ENCODE measurements around the gene UNK. TPM values are rescaled to one million over a fixed set of nuclear protein-coding genes. Genes with fewer than 3 reads are reported as not detected.

UNK gene
- total and polyA plus RNA-seq, 2 of the 13 experiments (the other 11 are each of a cell fraction or from before 2014, with no cell fraction given), result 31.6 to 33.0 TPM

DNA sequence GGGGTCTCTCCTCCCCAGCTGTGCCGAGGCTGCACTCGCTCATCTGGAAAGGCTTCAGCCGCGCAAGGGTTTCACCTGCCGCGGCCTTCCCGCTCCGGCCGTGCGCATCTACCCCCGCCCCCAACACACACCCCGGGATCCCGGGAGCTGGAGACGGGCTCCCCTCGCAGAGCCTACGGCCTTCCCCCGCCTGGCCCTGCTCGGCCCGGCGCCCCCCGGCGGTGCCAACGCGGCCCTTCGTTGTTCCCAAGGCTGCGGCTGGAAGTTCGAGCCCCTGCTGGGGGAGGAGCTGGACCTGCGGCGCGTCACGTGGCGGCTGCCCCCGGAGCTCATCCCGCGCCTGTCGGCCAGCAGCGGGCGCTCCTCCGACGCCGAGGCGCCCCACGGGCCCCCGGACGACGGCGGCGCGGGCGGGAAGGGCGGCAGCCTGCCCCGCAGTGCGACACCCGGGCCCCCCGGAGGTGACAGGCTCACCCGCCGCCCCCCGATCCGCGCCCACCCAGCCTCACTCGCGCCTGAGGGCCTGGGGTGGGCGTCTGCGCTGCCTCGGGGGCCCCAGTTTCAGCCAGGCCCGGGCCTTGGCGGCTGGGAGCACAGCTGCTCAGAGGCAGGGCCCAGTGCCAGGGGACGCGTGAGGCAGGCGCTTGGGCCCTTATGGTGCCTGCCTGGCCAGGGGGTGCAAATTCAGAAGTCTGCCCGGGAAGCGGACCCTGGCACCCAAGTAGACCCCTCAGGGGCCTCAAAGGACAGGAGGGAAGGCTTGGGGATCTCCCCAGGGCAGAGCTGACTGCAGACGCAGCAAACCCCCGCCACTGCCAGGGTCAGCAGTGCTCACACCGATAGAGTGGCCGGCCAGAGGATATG lies 30.9 kb upstream of the UNK start:
- in situ Hi-C loops (cut with HindIII; ENCODE audit: extremely low pct_ligation_motif_present, low pct_unique_long_range_greater_than_20kb) (loop anchor here (5.0 to 10.0 kb wide), 2 partner anchors 76 to 139 kb away; no protein-coding TSS in a partner anchor), intact Hi-C loops (cut with micrococcal nuclease; ENCODE audit: unreplicated experiment) (loop anchor here (5.0 kb wide), 1 partner anchor 141 kb away; no protein-coding TSS in a partner anchor)
- peak; percentile 67 for DNase-seq (ENCODE audit: low spot score)
- no peak overlapping the region for H2AFZ ChIP-seq (ENCODE audit: low read length)
- H3K4me3 ChIP-seq (replicated peaks in 1 of 3; ENCODE audit: insufficient read depth in 1 of 3, low read depth in 2 of 3, low read length in 3 of 3), result peak overlapping the region; percentile 29 to 69 (median 39); a peak in 5 of 6 replicates
- FAIRE-seq, result no peak
- TSS peak; percentile 85 for BruUV-seq (replicated peaks)
- ChIA-PET CTCF (ENCODE audit: low intra/inter-chr PET ratio, low total read pairs) (interaction anchor here (1.3 to 2.8 kb wide), 5 partner anchors 11 to 153 kb away, joined by 3 to 12 read pairs (median 4); partner anchors contain the start of gene GALK1), POLR2A (interaction anchor here (0.5 to 5.8 kb wide), 26 partner anchors 10 to 622 kb away, joined by 3 to 116 read pairs (median 8); partner anchors contain the start of genes GALK1, NT5C, RECQL5 and SAP30BP)
- no peaks in the 10 kb centered on the region for H3K79me2 ChIP-seq (ENCODE audit: insufficient read depth, low read length)
- H3K27me3 ChIP-seq (ENCODE audit: control insufficient read depth in 1 of 2, insufficient read depth in 2 of 2, low read length in 2 of 2), result no peaks in the 10 kb centered on the region
- H3K4me1 ChIP-seq (ENCODE audit: insufficient read depth, low read length), result peaks cover 67% of the 10 kb centered on the region
- H3K9me3 ChIP-seq (ENCODE audit: low read length), result no peaks in the 10 kb centered on the region
- no peaks in the 10 kb centered on the region for H3K36me3 ChIP-seq (replicated peaks in 1 of 2; ENCODE audit: control insufficient read depth in 1 of 2, insufficient read depth in 2 of 2, low read length in 2 of 2)
- H3K4me2 ChIP-seq (ENCODE audit: low read depth, low read length), result peak overlapping the region; percentile 89
- peak; percentile 55 for ATAC-seq
- H3K9ac ChIP-seq (ENCODE audit: insufficient read depth, low read depth, low read length), result peak overlapping the region; percentile 75
- no peaks in the 10 kb centered on the region for H4K20me1 ChIP-seq (ENCODE audit: insufficient read depth, low read length)
- peak overlapping the region; percentile 72 for H3K27ac ChIP-seq (ENCODE audit: extremely low read length, insufficient read depth, low read length)
- 64% methylated on average over 7 of the region's 76 CpGs for WGBS (ENCODE audit: low lambda C conversion rate)
- TF ChIP-seq SMARCE1 (IDR thresholded peaks at IDR 0.05; ENCODE audit: borderline replicate concordance) (no peak), ZNF562 (CRISPR knock-in tag; IDR thresholded peaks at IDR 0.05; ENCODE audit: borderline replicate concordance) (peak; percentile 66; the same call in 1 of the 2 replicates), ZNF484 (CRISPR knock-in tag; IDR thresholded peaks at IDR 0.05; ENCODE audit: borderline replicate concordance, low read depth) (no peak), ZNF552 (CRISPR knock-in tag; IDR thresholded peaks at IDR 0.05; ENCODE audit: borderline replicate concordance) (no peak), HDAC1 (CRISPR knock-in tag; IDR thresholded peaks at IDR 0.05) (peak; percentile 70), STAG1 (CRISPR knock-in tag; IDR thresholded peaks at IDR 0.05) (peak; percentile 69), ZNF34 (CRISPR knock-in tag; IDR thresholded peaks at IDR 0.05; ENCODE audit: borderline replicate concordance) (no peak), ZNF615 (CRISPR knock-in tag; IDR thresholded peaks at IDR 0.05; ENCODE audit: borderline replicate concordance) (no peak), NAIF1 (CRISPR knock-in tag; IDR thresholded peaks at IDR 0.05; ENCODE audit: borderline replicate concordance) (no peak), PAX8 (CRISPR knock-in tag; IDR thresholded peaks at IDR 0.05; ENCODE audit: borderline replicate concordance) (peak; percentile 91; the same call in 1 of the 2 replicates), ZNF101 (CRISPR knock-in tag; IDR thresholded peaks at IDR 0.05; ENCODE audit: borderline replicate concordance, low read depth) (0 out of 2 replicates have a peak, but pooled peaks have one; percentile 49)
- TF ChIP-seq, protein P1, sequence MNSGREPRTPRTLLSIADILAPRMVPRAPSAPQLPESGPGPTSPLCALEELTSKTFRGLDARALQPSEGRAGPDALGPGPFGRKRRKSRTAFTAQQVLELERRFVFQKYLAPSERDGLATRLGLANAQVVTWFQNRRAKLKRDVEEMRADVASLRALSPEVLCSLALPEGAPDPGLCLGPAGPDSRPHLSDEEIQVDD (CRISPR knock-in tag; IDR thresholded peaks at IDR 0.05; ENCODE audit: borderline replicate concordance), result no peak
- TF ChIP-seq, protein P2, sequence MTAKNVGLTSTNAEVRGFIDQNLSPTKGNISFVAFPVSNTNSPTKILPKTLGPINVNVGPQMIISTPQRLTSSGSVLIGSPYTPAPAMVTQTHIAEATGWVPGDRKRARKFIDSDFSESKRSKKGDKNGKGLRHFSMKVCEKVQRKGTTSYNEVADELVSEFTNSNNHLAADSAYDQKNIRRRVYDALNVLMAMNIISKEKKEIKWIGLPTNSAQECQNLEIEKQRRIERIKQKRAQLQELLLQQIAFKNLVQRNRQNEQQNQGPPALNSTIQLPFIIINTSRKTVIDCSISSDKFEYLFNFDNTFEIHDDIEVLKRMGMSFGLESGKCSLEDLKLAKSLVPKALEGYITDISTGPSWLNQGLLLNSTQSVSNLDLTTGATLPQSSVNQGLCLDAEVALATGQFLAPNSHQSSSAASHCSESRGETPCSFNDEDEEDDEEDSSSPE (CRISPR knock-in tag; IDR thresholded peaks at IDR 0.05), result peak; percentile 87
- TF ChIP-seq, protein P3, sequence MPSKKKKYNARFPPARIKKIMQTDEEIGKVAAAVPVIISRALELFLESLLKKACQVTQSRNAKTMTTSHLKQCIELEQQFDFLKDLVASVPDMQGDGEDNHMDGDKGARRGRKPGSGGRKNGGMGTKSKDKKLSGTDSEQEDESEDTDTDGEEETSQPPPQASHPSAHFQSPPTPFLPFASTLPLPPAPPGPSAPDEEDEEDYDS (CRISPR knock-in tag; IDR thresholded peaks at IDR 0.05), result peak; percentile 34; the same call in 1 of the 2 replicates
- TF ChIP-seq, protein P4, sequence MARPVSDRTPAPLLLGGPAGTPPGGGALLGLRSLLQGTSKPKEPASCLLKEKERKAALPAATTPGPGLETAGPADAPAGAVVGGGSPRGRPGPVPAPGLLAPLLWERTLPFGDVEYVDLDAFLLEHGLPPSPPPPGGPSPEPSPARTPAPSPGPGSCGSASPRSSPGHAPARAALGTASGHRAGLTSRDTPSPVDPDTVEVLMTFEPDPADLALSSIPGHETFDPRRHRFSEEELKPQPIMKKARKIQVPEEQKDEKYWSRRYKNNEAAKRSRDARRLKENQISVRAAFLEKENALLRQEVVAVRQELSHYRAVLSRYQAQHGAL (CRISPR knock-in tag; IDR thresholded peaks at IDR 0.05; ENCODE audit: not compliant biosample characterization), result no peak
- TF ChIP-seq, protein P5, sequence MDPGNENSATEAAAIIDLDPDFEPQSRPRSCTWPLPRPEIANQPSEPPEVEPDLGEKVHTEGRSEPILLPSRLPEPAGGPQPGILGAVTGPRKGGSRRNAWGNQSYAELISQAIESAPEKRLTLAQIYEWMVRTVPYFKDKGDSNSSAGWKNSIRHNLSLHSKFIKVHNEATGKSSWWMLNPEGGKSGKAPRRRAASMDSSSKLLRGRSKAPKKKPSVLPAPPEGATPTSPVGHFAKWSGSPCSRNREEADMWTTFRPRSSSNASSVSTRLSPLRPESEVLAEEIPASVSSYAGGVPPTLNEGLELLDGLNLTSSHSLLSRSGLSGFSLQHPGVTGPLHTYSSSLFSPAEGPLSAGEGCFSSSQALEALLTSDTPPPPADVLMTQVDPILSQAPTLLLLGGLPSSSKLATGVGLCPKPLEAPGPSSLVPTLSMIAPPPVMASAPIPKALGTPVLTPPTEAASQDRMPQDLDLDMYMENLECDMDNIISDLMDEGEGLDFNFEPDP (CRISPR knock-in tag; conservative IDR thresholded peaks at IDR 0.05), result 0 out of 2 replicates have a peak, but pooled peaks have one; percentile 44

All from HepG2 (cell line).